Ramos (cell line): ENCODE measurements around the gene MAPK4.
"Not testable (repeated sequence)": the region's sequence is repeated elsewhere in the genome, so short reads cannot be mapped to it uniquely, and the experiment has no call there.

ENCODE experiments used
- in situ Hi-C: fragments of 300-500 bp; cut with MboI; formaldehyde crosslinking; loops from one replicate; pipeline ENCODE4 v1.14.3; 2022; ENCODE audit warnings: low sequenced_read_pairs; ENCODE audit not compliant: unreplicated experiment

Gene MAPK4

DNA sequence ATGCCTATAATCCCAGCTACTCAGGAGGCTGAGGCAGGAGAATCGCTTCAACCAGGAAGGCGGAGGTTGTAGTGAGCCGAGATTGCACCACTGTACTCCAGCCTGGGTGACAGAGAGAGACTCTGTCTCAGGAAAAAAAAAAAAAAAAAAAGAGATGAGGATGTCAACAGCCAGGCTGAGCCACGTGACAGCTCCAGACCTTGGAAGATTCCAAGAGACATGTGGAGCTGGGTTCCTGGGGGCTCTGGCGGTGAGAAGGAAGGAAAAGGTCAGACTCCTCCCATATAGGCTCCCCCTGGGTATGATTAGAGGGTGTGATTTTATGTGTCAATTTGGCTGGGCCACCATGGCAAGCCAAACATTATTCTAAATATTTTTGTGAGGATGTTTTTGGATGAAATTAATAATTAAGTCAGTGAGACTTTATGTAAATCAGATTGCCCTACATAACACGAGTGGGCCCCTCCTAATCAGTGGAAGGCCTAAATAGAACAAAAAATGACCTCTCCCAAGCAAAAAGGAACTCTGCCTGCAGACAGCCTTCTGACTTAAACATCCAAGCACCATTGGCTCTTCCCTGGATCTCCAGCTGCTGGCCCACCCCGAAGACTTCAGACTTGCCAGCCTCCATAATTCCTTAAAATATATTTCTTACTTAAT, 178.3 kb downstream of the MAPK4 start:
- in situ Hi-C loops = no loop called here

DNA sequence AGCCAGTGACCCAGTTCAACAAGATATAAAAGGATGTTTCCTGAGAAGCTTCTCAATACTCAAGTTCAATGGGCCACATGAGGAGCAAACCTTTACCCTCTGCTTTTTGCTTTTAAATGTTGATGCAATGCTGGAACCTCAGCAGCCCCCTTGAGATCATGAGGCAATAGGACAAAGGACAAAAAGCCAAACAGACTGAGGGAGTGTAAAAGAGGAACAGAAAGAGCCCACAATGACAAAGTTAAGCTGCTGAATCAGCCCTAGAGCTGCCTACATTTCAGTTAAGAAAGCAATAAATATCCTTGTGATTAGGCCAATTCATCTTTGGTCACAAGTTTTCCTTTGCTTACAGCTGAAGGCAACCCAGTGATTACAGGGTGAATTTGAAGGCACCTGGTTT, 183.1 kb downstream of the MAPK4 start:
- in situ Hi-C loops = no loop called here

DNA sequence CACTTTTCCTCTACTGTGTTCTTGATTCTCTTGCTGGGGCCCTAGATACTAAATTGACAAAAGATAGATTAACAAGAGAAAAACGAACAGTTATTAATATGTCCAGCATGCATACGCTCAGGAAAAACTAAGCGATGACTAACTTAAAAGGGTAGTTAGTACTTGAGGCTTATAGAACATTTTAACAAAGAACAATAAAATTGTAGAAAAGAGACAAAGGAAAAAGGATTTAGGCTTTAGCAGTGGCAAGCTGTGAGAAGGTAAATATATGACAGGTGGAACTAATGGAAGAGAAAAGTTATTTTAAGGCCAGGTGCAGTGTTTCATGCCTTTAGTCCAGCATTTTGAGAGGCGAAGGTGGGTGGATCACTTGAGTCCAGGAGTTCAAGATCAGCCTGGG, 184.4 kb downstream of the MAPK4 start:
- in situ Hi-C loops = no loop called here

DNA sequence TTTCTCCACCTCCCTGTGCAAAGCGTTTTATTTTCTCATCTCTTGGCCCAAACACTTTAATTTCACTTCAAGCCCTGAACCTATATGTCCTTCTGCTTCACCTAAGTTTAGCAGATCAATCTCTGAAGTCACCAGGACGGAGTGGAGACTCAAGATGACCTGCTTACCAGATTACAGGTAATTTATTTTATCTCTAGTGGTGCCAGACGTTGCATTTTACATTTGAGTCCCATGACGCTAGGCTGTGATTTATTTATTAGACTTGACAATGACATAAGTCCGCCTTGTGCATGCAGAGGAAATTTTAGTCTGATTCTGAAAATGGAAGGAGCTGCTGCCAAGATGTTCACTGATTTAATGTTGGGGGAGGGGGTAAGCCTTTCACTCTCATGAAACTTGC, 186.1 kb downstream of the MAPK4 start:
- in situ Hi-C loops = no loop called here

DNA sequence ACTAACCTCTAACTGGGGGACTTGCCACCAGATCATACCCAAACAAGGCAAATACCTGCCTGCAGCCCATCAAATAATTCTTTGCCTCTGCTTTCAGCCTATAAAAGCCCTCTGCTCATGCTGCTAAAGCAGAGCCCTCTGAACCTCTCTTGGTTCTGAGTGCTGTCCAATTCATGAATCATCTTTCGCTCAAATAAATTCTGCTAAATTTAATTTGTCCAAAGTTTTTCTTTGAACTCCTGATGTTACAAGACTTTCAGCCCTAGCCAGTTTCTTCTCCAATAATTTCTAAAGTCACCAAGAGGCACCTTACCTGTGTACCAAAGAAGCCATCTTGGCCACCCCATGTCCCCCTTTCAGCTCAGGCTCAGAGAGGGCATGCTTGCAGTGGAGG, 188.0 kb downstream of the MAPK4 start:
- in situ Hi-C loops = no loop called here

DNA sequence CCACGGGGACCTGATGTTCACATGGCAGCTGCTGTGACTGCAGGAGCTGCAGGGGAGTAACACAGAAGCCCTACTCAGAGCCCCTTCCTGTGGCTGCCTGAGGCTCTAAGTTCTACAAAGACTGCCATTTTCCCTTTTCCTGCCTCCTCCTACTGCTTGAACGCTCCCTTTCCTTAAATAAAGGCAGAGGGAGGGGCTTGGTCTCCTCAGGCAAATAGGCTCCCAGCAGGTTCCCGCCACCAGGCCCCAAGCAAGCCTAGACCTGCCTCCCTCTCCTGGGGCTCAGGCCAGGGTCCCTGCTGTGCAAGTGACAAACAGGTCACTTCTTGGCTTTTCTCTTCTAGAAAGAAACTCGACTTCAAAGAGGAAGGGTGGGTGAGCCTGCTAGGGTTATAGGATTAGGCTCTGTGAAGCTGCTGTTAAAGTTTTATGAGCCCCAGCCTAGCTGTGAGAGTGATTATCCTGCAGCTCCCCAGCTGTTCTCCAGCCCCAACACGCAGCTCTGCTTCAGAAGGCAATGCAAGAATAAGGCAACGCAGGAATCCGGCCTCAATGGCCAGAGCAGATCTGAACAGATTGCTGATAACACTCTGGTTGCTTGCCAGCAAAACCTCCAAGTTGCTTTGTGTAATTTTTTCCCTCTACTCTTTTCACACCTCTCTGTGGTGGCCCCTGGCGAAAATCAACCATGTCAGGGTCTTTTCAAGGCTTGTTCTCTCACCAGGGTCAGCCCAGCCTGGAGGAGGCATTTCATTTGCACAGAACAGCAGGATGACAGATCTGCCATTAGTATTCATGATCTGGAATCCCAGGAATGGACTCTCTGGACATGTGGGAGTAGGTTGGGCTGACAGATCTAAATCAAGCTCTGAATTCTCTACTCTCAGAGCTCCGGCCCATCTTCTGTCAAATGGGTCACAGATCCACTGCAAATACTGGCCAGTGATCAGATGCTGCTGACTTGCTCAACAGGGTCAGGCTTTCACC, 188.6 kb downstream of the MAPK4 start:
- in situ Hi-C loops = no loop called here

DNA sequence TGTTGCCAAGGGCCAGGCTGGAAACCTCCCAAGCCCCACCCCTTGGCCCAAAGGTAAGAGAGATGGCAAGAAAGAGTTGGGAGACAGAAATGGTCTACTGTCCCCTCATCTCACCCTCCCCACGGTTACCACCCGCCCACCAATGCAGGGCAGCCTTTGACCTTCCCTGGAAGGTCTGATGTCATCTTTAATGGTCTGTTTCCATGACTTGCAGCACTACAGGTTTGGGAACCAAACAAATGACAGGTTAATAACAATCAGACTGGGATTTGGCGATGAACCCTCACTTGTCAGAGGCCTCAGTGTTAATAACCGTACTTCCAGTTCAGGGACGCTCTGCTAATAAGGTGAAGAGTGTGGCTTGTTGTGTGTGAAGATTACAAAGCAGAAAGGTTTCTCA, 189.5 kb downstream of the MAPK4 start:
- in situ Hi-C loops = no loop called here

DNA sequence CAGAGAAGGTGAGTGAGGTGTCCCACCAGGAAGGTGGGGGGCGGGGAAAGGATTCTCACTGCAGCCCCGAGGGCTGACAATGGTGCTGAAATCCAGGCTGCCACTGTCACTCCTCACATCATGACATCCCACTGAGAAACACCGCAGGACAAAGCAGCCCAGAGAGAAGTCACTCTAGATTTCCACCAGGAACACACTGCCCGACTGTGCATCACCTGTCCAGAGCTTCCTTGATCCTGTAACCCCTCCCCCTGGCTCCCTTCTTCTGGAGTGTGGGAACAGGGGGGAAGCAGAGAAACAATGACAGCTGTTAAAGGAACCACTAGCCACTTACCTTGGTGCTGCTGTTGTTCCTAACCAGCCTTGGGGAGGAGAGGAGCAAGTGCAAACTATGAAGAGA, 190.1 kb downstream of the MAPK4 start:
- in situ Hi-C loops = no loop called here

DNA sequence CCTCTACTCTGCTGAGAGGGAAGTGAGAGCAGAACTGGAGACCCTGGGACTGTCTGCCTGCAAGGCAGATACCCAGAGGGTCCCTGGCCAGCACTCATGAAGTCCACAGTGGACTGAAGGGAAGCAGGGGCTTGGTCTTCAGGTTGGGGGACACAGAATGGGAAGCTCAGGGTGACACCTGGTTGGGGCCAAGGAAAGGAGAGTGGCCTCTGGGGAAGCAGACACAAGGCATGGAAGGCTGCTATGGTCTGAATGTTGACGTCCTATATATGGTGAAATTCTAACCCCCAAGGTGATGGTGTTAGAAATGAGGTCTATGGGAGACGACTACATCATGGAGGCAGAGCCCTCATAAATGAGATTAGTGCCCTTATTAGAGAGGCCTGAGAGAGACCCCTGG, 190.7 kb downstream of the MAPK4 start:
- in situ Hi-C loops = no loop called here

DNA sequence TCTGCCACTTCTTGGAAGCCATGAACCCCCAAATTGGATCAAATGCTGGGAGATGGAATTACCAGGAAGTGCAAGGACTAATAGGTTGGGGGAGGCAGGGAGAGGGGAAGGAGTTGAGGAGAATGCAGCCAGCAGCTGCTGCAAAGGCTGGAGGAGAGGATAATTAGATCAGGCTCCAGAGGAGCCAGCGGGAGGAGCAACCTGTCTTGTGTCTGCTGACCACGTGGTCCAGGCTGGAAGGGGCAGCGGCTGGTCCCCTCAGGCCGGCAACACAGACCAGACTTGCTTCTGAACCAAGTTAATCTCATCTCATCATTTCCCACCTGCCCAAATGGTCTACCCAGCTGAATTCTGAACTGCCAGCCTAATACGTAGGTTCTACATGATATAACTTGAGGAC, 191.6 kb downstream of the MAPK4 start:
- in situ Hi-C loops = no loop called here

DNA sequence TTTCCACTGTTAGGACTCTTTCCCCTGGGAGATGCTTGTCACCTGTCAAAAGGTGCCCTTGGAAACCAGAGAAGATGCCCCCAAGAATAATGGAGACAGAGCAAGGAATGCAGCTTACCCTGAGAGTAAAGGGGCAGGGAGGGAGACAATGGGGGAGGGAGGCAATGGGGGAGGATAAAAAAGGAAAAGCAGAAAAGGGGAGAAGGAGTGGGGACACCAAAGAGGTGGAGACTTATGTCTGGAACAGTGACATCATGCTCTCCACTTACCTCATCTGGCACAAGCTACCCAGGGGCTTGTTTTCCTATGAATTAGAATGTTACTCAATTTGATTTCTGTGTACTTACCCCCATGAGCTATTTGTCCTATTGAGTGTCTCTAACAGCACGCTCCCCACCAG, 192.1 kb downstream of the MAPK4 start:
- in situ Hi-C loops = no loop called here

DNA sequence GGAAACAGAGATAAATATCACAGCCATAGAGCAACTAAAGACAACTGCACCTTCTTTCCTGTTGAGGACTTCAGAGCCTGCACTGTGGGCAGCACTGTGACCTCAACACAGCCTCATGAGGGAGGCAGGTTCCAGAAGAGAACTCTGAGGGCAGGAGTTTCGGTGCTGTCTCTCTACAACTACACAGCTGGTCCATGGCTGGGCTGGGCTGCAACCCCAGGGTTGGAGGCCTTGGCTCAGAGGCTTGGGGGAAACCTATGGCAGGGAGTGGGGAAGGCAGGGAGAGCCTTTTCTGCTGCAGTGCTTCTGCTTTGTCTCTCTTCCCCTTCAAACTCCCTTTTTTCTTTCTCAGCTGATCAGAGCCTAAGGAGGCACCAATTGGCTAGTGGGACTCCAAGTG, 193.4 kb downstream of the MAPK4 start:
- in situ Hi-C loops = no loop called here

DNA sequence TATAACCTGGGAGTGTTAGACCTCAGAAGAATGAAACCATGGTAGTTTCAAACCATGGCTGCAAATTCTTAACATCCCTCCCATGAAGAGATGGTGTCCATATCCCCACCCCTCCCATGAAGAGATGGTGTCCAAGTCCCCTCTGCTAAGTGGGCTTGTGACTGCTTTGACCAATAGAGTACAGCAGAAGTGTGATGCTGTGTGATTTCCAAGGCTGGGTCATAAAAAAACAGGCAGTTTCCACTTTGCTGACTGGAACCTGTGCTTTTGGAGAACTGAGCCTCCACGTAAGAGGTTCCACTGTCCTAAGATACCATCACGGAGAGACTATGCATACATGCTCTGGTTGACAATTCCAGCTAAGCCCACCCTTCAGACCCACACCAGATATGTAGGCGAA, 194.4 kb downstream of the MAPK4 start:
- in situ Hi-C loops = no loop called here

DNA sequence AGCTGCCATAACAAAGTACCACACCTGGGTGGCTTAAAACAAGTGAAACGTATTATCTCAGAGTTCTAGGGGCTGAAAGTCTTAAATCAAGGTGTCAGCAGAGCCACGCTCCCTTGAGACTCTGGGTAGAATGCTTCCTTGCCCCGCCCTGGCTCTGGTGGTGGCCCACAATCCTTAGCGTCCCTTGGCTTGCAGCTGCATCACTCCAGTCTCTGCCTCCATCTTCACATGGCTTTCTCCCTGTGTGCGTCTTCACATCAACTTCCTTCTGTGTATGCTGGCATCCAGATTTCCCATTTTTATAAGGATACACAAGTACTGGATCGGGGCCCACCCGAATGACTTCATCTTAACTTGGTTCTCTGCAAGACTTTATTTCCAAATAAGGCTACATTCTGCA, 197.5 kb downstream of the MAPK4 start:
- in situ Hi-C loops = no loop called here

DNA sequence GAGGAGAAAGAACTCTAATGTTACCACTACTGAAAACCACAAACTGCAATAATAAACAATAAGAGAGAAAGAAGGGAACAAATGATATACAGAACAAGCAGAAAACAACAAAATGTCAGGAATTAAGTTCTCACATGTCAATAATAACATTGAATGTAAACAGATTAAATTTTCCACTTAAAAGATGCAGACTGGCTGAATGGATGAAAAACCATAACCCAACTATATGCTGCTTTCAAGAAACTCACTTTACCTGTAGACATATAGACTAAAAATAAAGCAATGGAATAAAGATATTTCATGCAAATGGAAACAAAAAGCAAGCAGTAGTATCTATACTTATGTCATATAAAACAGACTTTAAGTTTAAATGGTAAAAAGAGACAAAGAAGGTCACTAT, 209.6 kb downstream of the MAPK4 start:
- in situ Hi-C loops = no loop called here

DNA sequence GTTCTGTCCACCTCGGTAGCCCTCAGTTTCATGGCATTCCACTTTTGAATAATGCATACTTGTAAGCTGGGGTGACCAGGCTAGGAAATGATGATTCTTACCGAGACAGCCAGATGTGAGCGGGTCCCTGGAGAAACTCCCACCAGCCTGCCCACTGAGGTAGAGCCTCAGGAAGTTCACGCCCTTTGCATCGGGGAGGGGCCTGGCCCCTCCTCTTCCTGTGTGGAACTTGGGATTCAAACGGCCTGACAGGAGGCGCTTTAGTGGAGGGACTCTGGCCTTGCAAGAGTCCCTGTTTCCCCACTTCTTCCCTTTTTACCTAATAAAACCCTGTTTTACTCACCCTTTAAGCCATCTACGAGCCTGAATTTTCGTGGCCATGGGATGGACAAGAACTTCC, 215.3 kb downstream of the MAPK4 start:
- in situ Hi-C loops = no loop called here

DNA sequence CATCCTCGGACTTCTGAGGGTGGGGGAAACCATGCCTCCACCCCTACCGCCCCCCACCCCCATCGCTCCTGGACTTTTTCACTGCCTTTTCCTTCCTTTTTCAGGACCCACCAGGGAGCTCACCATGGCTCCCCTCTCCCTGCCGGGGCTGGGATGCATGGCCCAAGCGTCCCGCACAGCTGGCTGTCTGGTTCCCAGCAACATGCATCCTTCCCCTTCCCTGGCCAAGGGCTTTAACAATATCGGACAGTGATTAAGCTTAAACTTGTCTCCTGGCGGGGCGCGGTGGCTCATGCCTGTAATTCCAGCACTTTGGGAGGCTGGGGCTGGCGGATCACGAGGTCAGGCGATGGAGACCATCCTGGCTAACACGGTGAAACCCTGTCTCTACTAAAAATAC, 215.8 kb downstream of the MAPK4 start:
- in situ Hi-C loops = no loop called here

DNA sequence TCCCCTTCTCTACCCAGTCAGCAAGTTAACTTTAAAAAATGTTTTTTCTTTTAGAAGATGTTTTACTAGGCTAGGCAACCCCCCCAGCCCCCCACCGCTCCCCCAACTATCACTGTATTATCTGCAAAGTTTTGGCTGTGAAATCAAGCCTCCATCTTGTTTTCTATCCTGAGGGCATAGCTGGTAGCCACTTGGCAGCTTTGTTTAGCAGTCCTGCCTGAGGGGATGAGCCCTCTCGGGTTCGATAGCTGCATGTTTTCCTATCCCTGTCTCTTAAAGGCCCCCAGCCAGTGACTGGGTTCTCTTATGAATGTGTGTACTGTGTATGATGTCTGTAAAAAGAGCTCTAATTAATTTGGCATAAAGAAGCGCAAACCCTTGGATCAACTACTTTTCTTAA, 216.5 kb downstream of the MAPK4 start:
- in situ Hi-C loops = no loop called here

DNA sequence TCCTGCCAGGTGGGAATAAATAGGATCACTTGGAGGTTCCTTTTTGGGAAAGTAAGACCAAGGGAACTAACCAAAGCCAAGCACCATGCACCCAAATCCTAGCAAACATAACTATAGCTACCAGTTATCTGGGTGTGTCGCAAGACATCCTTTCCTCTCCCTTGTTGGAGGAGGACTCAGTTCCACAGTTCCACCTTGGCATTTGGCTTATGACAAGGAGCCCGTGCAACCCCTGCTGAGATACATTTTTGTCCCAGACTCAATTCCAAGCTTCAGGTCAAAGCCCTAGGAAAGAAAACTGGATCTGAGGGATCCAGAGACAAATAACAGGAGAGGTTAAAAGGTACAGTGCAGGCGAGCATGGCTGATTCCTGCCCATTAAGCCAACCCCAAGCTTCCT, 219.1 kb downstream of the MAPK4 start:
- in situ Hi-C loops = not testable (repeated sequence)
